Liver (tissue), 9 donors: ENCODE data around the gene MTPN. TPM values are rescaled to one million over a fixed set of nuclear protein-coding genes. Genes with fewer than 3 reads are reported as not detected.

Experiments used
- DNase-seq: peaks from one replicate; pipeline ENCODE4 v3.0.0-alpha.2; 2017; ENCODE audit warnings: low spot score
- H3K27ac ChIP-seq, 2 donors: one replicate each; pipeline ENCODE4 v1.7.0; 2013; ENCODE audit warnings: inconsistent platforms in 2 of 2, low read length in 2 of 2, control low read depth in 1 of 2, low read depth in 1 of 2, mild to moderate bottlenecking in 1 of 2
- H3K27me3 ChIP-seq, 4 donors: one replicate each; pipeline versions ENCODE4 v1.6.1 to v1.7.0; 2013; ENCODE audit warnings: low read length in 3 of 4, inconsistent platforms in 1 of 4, mild to moderate bottlenecking in 1 of 4, moderate library complexity in 1 of 4; ENCODE audit not compliant: control insufficient read depth in 4 of 4, insufficient read depth in 4 of 4
- H3K36me3 ChIP-seq, 4 donors: one replicate each; pipeline versions ENCODE4 v1.6.1 to v1.7.0; 2013; ENCODE audit warnings: low read length in 3 of 4, mild to moderate bottlenecking in 3 of 4, low read depth in 1 of 4, moderate library complexity in 1 of 4; ENCODE audit not compliant: control insufficient read depth in 4 of 4, insufficient read depth in 3 of 4
- H3K4me1 ChIP-seq, 4 donors: one replicate each; pipeline versions ENCODE4 v1.6.1 to v1.7.0; 2013; ENCODE audit warnings: low read length in 3 of 4, mild to moderate bottlenecking in 3 of 4, moderate library complexity in 1 of 4; ENCODE audit not compliant: control insufficient read depth in 4 of 4, insufficient read depth in 4 of 4
- H3K4me3 ChIP-seq, 3 donors: one replicate each; pipeline versions ENCODE4 v1.6.1 to v1.7.0; 2013; ENCODE audit warnings: low read length in 3 of 3, control low read depth in 1 of 3, low read depth in 1 of 3, mild to moderate bottlenecking in 1 of 3
- H3K9ac ChIP-seq, 2 donors: one replicate each; pipeline ENCODE4 v1.7.0; 2013; ENCODE audit warnings: low read length in 2 of 2, mild to moderate bottlenecking in 2 of 2, moderate library complexity in 2 of 2, control low read depth in 1 of 2, low read depth in 1 of 2
- H3K9me3 ChIP-seq, 4 donors: one replicate each; pipeline versions ENCODE4 v1.6.1 to v1.7.0; 2013; ENCODE audit warnings: low read length in 3 of 4; ENCODE audit not compliant: control insufficient read depth in 4 of 4
- ATF3 ChIP-seq: IDR thresholded peaks from 2 replicates; pipeline ENCODE4 v1.6.1; 2016; ENCODE audit warnings: antibody characterized with exemption
- CTCF ChIP-seq: fragments of 150-350 bp; IDR thresholded peaks from 2 replicates; pipeline ENCODE4 v1.5.1; 2017; ENCODE audit warnings: improper control_type of control experiment, low read depth, low read length; ENCODE audit not compliant: missing input control
- EGR1 ChIP-seq, 2 donors: IDR thresholded peaks; 2 replicates each; pipeline ENCODE4 v1.6.1; 2016 to 2018; ENCODE audit warnings: antibody characterized with exemption in 2 of 2, low read depth in 2 of 2
- FOXA1 ChIP-seq: IDR thresholded peaks from 2 replicates; pipeline ENCODE4 v1.6.1; 2016; ENCODE audit warnings: antibody characterized with exemption
- FOXA2 ChIP-seq: IDR thresholded peaks from 2 replicates; pipeline ENCODE4 v1.6.1; 2016; ENCODE audit warnings: antibody characterized with exemption
- GABPA ChIP-seq, 2 donors: IDR thresholded peaks in 1 of 2; conservative IDR thresholded peaks in 1 of 2; 2 replicates each; pipeline ENCODE4 v1.6.1; 2016; ENCODE audit warnings: antibody characterized with exemption in 2 of 2, mild to moderate bottlenecking in 1 of 2, moderate library complexity in 1 of 2
- HNF4A ChIP-seq, 2 donors: conservative IDR thresholded peaks; 2 replicates each; pipeline ENCODE4 v1.6.1; 2016; ENCODE audit warnings: antibody characterized with exemption in 2 of 2, mild to moderate bottlenecking in 2 of 2
- HNF4G ChIP-seq: IDR thresholded peaks from 2 replicates; pipeline ENCODE4 v1.6.1; 2016; ENCODE audit warnings: antibody characterized with exemption
- JUND ChIP-seq, 2 donors: IDR thresholded peaks; 2 replicates each; pipeline ENCODE4 v1.6.1; 2016; ENCODE audit warnings: antibody characterized with exemption in 2 of 2
- MAX ChIP-seq: IDR thresholded peaks from 2 replicates; pipeline ENCODE4 v1.6.1; 2016; ENCODE audit warnings: antibody characterized with exemption
- NR2F2 ChIP-seq: IDR thresholded peaks from 2 replicates; pipeline ENCODE4 v1.6.1; 2016; ENCODE audit warnings: antibody characterized with exemption
- RAD21 ChIP-seq, 2 donors: IDR thresholded peaks; 2 replicates each; pipeline ENCODE4 v1.6.1; 2016; ENCODE audit warnings: antibody characterized with exemption in 2 of 2, mild to moderate bottlenecking in 2 of 2
- REST ChIP-seq: IDR thresholded peaks from 2 replicates; pipeline ENCODE4 v1.6.1; 2016; ENCODE audit warnings: antibody characterized with exemption, mild to moderate bottlenecking
- RXRA ChIP-seq, 2 donors: IDR thresholded peaks; 2 replicates each; pipeline ENCODE4 v1.6.1; 2017 to 2018; ENCODE audit warnings: antibody characterized with exemption in 2 of 2, mild to moderate bottlenecking in 1 of 2
- SP1 ChIP-seq: IDR thresholded peaks from 2 replicates; pipeline ENCODE4 v1.6.1; 2018; ENCODE audit warnings: antibody characterized with exemption, mild to moderate bottlenecking
- TAF1 ChIP-seq: conservative IDR thresholded peaks from 2 replicates; pipeline ENCODE4 v1.6.1; 2016; ENCODE audit warnings: antibody characterized with exemption, mild to moderate bottlenecking
- YY1 ChIP-seq: IDR thresholded peaks from 2 replicates; pipeline ENCODE4 v1.6.1; 2016; ENCODE audit warnings: antibody characterized with exemption, mild to moderate bottlenecking
- ZBTB33 ChIP-seq: IDR thresholded peaks from 2 replicates; pipeline ENCODE4 v1.6.1; 2016; ENCODE audit warnings: antibody characterized with exemption
- WGBS: extraction: QIAGEN DNeasy Blood & Tissue Kit; methylation state at CpG from one replicate; pipeline ENCODE4 v1.1.7; 2013; 5-methylcytosine and 5-hydroxymethylcytosine counted together
- polyA plus RNA-seq, 2 donors: library from polyadenylated mRNA; stranded (reverse) in 1 of 2; unstranded in 1 of 2; fragments of 200-250 nt in 1 of 2; fragments of >200 nt in 1 of 2; fragmentation: Nextera tagmentation in 1 of 2; extraction: Ambion mirVana in 1 of 2; gene quantifications; one replicate each; pipeline versions ENCODE4 v1.2.1 to v1.2.3, GENCODE V29; 2013 to 2015
- total RNA-seq, 2 donors: library from RNA; depleted of rRNA; stranded (reverse); fragments of >200 nt; gene quantifications; one replicate each; pipeline ENCODE4 v1.2.3, GENCODE V29; 2014
- donor health status: healthy.
- donor health status: healthy.
- donor health status: healthy.
- donor health status: healthy.
- donor health status: healthy.

MTPN gene
- total and polyA plus RNA-seq, 4 donors, result 24.8 to 88.3 (median 32.8) TPM

- Histone ChIP-seq H3K27me3 (no peaks in the 10 kb centered on the region), H3K27ac (no peak overlapping the region), H3K36me3 (peaks cover 0 to 6% (median 4%) of the 10 kb centered on the region in 4 donors), H3K4me3 (no peak overlapping the region), H3K9me3 (no peaks in the 10 kb centered on the region), H3K9ac (no peak overlapping the region), H3K4me1 (no peaks in the 10 kb centered on the region)
- 82% methylated on average over 2 of the region's 2 CpGs for WGBS
- no peak for TF ChIP-seq FOXA2
- TF ChIP-seq ZBTB33, result no peak
- TF ChIP-seq HNF4G, result no peak
- no peak for TF ChIP-seq HNF4A (conservative IDR thresholded peaks at IDR 0.05)
- no peak for TF ChIP-seq NR2F2
- no peak for TF ChIP-seq RAD21 (IDR thresholded peaks at IDR 0.05)
- TF ChIP-seq YY1, result no peak
- no peak for TF ChIP-seq TAF1
- TF ChIP-seq FOXA1, result no peak
- no peak for TF ChIP-seq GABPA (IDR thresholded peaks at IDR 0.05 in 1 of 2, conservative IDR thresholded peaks at IDR 0.05 in 1 of 2)
- no peak for TF ChIP-seq RXRA (IDR thresholded peaks at IDR 0.05)
- DNase-seq, result no peak
Observed at GRCh38 chr7:135929249-135929648, 47.9 kb downstream of the MTPN start.

- Histone ChIP-seq H3K27me3 (no peaks in the 10 kb centered on the region), H3K4me1 (no peaks in the 10 kb centered on the region), H3K4me3 (no peak overlapping the region), H3K27ac (no peak overlapping the region), H3K9me3 (no peaks in the 10 kb centered on the region), H3K36me3 (peaks cover 0 to 6% (median 4%) of the 10 kb centered on the region in 4 donors), H3K9ac (no peak overlapping the region)
- DNase-seq, result no peak
- TF ChIP-seq HNF4G (no peak), ZBTB33 (no peak), MAX (no peak), NR2F2 (no peak), RXRA (IDR thresholded peaks at IDR 0.05) (no peak), RAD21 (IDR thresholded peaks at IDR 0.05) (no peak), HNF4A (conservative IDR thresholded peaks at IDR 0.05) (no peak), TAF1 (no peak), FOXA2 (no peak), YY1 (no peak), EGR1 (IDR thresholded peaks at IDR 0.05; ENCODE audit: low read depth in 2 of 2) (no peak), GABPA (IDR thresholded peaks at IDR 0.05 in 1 of 2, conservative IDR thresholded peaks at IDR 0.05 in 1 of 2) (no peak), FOXA1 (no peak), REST (no peak), CTCF (no peak), SP1 (no peak), JUND (IDR thresholded peaks at IDR 0.05) (no peak), ATF3 (no peak)
Observed at GRCh38 chr7:135928136-135928535, 49.0 kb downstream of the MTPN start.
